Upper lobe of left lung (tissue), 6 donors: Measurements from ENCODE around the gene S1PR4. TPM values are rescaled to one million over a fixed set of nuclear protein-coding genes. Genes with fewer than 3 reads are reported as not detected.

Source experiments
- ATAC-seq, 2 donors: fragments of 200-7000 bp; cut with Tn5 transposase; one replicate each; pipeline ENCODE4 v1.9.1; 2022; ENCODE audit warnings: mild to moderate bottlenecking in 2 of 2, moderate library complexity in 2 of 2; ENCODE audit not compliant: low FRiP score in 2 of 2
- DNase-seq, 2 donors: peaks; one replicate each; pipeline ENCODE4 v3.0.0-alpha.2; 2019 to 2020
- H3K27ac ChIP-seq, 4 donors: fragments of 200-600 bp; sonication (generic); one replicate each; pipeline ENCODE4 v1.5.1; 2016 to 2019
- H3K27me3 ChIP-seq, 4 donors: fragments of 200-600 bp; sonication (generic); one replicate each; pipeline ENCODE4 v1.5.1; 2017 to 2019
- H3K36me3 ChIP-seq, 4 donors: fragments of 200-600 bp; sonication (generic); one replicate each; pipeline ENCODE4 v1.5.1; 2016 to 2019
- H3K4me1 ChIP-seq, 4 donors: fragments of 200-600 bp; sonication (generic); one replicate each; pipeline ENCODE4 v1.5.1; 2018 to 2019
- H3K4me3 ChIP-seq, 4 donors: fragments of 200-600 bp; sonication (generic); one replicate each; pipeline ENCODE4 v1.5.1; 2017 to 2019; ENCODE audit warnings: mild to moderate bottlenecking in 2 of 4, moderate library complexity in 1 of 4
- H3K9me3 ChIP-seq, 4 donors: fragments of 200-600 bp; sonication (generic); one replicate each; pipeline ENCODE4 v1.5.1; 2018 to 2019
- EP300 ChIP-seq, 4 donors: sonication (generic); formaldehyde crosslinking; IDR thresholded peaks; one replicate each; pipeline ENCODE4 v1.5.1; 2017; ENCODE audit warnings: antibody characterized with exemption in 4 of 4, control low read depth in 2 of 4
- POLR2A ChIP-seq, 4 donors: fragments of 450-650 bp; IDR thresholded peaks; one replicate each; pipeline ENCODE4 v1.5.1; 2016 to 2017; ENCODE audit warnings: antibody characterized with exemption in 4 of 4, mild to moderate bottlenecking in 2 of 4
- POLR2AphosphoS5 ChIP-seq, 2 donors: sonication (generic); formaldehyde crosslinking; IDR thresholded peaks; one replicate each; pipeline ENCODE4 v1.5.1; 2017; ENCODE audit warnings: antibody characterized with exemption in 2 of 2
- WGBS, 2 donors: methylation state at CpG; one replicate each; pipeline ENCODE4 v1.1.5; 2017 to 2018; 5-methylcytosine and 5-hydroxymethylcytosine counted together
- total RNA-seq, 6 donors: library from RNA; depleted of rRNA in 4 of 6; stranded (reverse); fragments of >200 nt in 4 of 6; gene quantifications; one replicate each; pipeline versions ENCODE4 v1.1.0 to v1.2.1, GENCODE V29; 2016 to 2021
- TF ChIP-seq, protein P1 (sequence below), 6 experiments: fragments of 450-650 bp in 4 of 6; fragments of 200-600 bp in 2 of 6; sonication (generic) in 2 of 6; IDR thresholded peaks; one replicate each; pipeline ENCODE4 v1.5.1; 2016 to 2019; ENCODE audit warnings: antibody characterized with exemption in 6 of 6
- donor health status: DM: no; HTN: no; CAD: no; lungs with moderate emphysema.
- donor health status: DM: no; HTN: yes; CAD: no; lungs with severe emphysema.

Gene S1PR4
- total RNA-seq = 10 to 100 TPM; 19.1 to 41.6 (median 33.7) TPM

DNA sequence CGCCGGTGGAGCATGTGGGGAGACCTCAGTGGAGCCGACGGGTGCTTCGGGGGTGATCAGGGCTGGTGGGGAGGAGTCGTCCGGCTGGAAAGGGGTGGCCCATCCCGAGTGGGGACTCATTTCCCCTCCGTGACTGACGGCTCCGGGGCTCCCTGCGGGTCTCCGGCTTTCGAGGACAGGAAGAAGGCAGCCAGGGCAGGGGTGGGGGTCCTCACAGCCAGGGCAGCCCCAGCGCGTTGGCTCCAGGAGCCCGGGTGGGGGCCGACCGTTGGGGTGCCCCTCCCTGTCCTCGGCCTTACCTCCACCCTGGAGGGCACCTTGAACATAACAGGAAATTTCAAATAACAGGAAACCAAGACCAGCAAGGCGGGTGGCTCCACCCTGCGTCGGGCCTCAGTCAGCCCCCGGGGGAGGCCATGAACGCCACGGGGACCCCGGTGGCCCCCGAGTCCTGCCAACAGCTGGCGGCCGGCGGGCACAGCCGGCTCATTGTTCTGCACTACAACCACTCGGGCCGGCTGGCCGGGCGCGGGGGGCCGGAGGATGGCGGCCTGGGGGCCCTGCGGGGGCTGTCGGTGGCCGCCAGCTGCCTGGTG is at the start of gene S1PR4:
Gene S1PR4, plus strand, starts transcription at position 393 of the 596 bp plus-strand sequence. Its CDS starts 24 bp downstream, at position 417.
- TF ChIP-seq EP300 (IDR thresholded peaks at IDR 0.05) (no peak), POLR2AphosphoS5 (IDR thresholded peaks at IDR 0.05) (peak; percentile 16 to 25), POLR2A (IDR thresholded peaks at IDR 0.05) (peak in 1 of 4 donors; percentile 74)
- TF ChIP-seq, protein P1, sequence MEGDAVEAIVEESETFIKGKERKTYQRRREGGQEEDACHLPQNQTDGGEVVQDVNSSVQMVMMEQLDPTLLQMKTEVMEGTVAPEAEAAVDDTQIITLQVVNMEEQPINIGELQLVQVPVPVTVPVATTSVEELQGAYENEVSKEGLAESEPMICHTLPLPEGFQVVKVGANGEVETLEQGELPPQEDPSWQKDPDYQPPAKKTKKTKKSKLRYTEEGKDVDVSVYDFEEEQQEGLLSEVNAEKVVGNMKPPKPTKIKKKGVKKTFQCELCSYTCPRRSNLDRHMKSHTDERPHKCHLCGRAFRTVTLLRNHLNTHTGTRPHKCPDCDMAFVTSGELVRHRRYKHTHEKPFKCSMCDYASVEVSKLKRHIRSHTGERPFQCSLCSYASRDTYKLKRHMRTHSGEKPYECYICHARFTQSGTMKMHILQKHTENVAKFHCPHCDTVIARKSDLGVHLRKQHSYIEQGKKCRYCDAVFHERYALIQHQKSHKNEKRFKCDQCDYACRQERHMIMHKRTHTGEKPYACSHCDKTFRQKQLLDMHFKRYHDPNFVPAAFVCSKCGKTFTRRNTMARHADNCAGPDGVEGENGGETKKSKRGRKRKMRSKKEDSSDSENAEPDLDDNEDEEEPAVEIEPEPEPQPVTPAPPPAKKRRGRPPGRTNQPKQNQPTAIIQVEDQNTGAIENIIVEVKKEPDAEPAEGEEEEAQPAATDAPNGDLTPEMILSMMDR (IDR thresholded peaks at IDR 0.05) = peak in 4 of 6 experiments; percentile 22 to 46 (median 35)
- Histone ChIP-seq H3K36me3 (no peaks in the 10 kb centered on the region), H3K27me3 (no peaks in the 10 kb centered on the region), H3K27ac (peak within 1 kb of the TSS; percentile 88 to 97 (median 92)), H3K4me1 (peaks cover 24 to 29% (median 26%) of the 10 kb centered on the region in 4 donors), H3K4me3 (peak within 1 kb of the TSS in 3 of 4 donors; percentile 38 to 50 (median 48)), H3K9me3 (no peaks in the 10 kb centered on the region)
- DNase-seq (peak in 1 of 2 donors; percentile 54), ATAC-seq (peak; percentile 9 to 37)
- 19 to 39% methylated on average over 18 to 23 of the region's 42 CpGs for WGBS, 2 donors

- 4 to 14% methylated on average over 1 of the region's 1 CpG for WGBS, 2 donors
- TF ChIP-seq, protein P1 (IDR thresholded peaks at IDR 0.05) = peak in 5 of 6 experiments; percentile 22 to 70 (median 59)
- TF ChIP-seq EP300 (IDR thresholded peaks at IDR 0.05) = no peak
- DNase-seq (no peak), ATAC-seq (no peak)
- Histone ChIP-seq H3K36me3 (no peaks in the 10 kb centered on the region), H3K9me3 (no peaks in the 10 kb centered on the region), H3K27me3 (no peaks in the 10 kb centered on the region), H3K4me3 (no peak overlapping the region), H3K4me1 (peaks cover 4 to 25% (median 8%) of the 10 kb centered on the region in 4 donors), H3K27ac (no peak overlapping the region)
These were observed 49.5 kb upstream of the S1PR4 start for GRCh38 chr19:3129112-3129511.

GRCh38 chr19:3131168-3131567 is 47.4 kb upstream of the S1PR4 start:
- ATAC-seq (no peak), DNase-seq (peak in 1 of 2 donors; percentile 82)
- peaks cover 4 to 18% (median 8%) of the 10 kb centered on the region in 4 donors for H3K4me1 ChIP-seq
- no peak overlapping the region for H3K27ac ChIP-seq
- H3K36me3 ChIP-seq = no peaks in the 10 kb centered on the region
- H3K9me3 ChIP-seq = no peaks in the 10 kb centered on the region
- WGBS, 2 donors = 94 to 97% methylated on average over 23 to 24 of the region's 24 CpGs
- no peak overlapping the region for H3K4me3 ChIP-seq
- no peak for TF ChIP-seq POLR2AphosphoS5 (IDR thresholded peaks at IDR 0.05)
- no peaks in the 10 kb centered on the region for H3K27me3 ChIP-seq

DNA sequence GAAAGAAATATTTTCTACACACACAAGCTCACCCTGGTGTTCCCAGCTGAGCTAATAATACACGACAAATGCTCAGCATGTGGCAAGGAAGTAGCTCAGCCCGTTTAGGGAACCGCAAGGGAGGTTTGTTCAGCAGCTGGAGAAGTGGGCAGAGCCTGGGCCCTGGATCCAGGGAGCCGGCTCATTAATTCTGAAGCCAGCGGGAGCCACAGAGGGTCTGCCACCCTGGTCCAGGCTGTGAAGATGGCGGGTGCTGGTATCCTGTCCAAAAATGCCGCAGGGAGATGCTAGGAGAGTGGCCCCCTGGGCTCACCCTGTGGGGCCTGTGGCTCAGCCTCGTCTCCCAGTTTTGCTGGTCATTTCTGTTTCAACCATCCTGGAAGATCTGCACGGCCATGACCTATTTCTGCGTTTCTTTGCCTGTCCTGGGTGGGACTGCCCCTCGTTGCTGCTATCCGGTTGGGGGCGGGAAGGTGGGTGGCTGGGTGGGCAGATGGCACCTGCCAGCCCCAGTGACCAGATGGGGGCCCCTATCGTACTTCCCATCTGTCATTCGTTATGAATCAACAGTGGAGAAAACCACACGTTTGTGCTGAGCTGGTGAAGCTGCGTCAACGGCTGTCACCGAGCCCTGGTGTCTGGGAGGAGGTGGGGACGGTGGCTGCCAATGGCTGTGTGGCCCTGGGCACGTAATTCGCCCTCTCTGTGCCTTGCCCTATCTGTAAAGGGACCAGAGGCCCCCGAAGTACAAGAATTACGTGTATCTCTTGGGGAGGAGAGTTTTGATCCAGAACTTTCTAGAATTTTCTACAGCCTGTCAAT is 45.4 kb upstream of the S1PR4 start:
- H3K27ac ChIP-seq = peak overlapping the region; percentile 61 to 84 (median 66)
- no peaks in the 10 kb centered on the region for H3K36me3 ChIP-seq
- 60 to 61% methylated on average over 21 to 24 of the region's 24 CpGs for WGBS, 2 donors
- H3K4me3 ChIP-seq = no peak overlapping the region
- peak; percentile 45 to 71 for ATAC-seq
- H3K4me1 ChIP-seq = peaks cover 13 to 32% (median 21%) of the 10 kb centered on the region in 4 donors
- no peaks in the 10 kb centered on the region for H3K27me3 ChIP-seq
- H3K9me3 ChIP-seq = no peaks in the 10 kb centered on the region
- TF ChIP-seq, protein P1 (IDR thresholded peaks at IDR 0.05) = no peak
- TF ChIP-seq POLR2AphosphoS5 (IDR thresholded peaks at IDR 0.05) = peak; percentile 15 to 22
- peak in 1 of 4 donors; percentile 34 for TF ChIP-seq POLR2A (IDR thresholded peaks at IDR 0.05)
- TF ChIP-seq EP300 (IDR thresholded peaks at IDR 0.05) = peak in 1 of 4 donors; percentile 7
- peak; percentile 52 to 78 for DNase-seq

GRCh38 chr19:3133793-3134116 is 44.8 kb upstream of the S1PR4 start:
- Histone ChIP-seq H3K36me3 (no peaks in the 10 kb centered on the region), H3K27me3 (no peaks in the 10 kb centered on the region), H3K4me3 (no peak overlapping the region), H3K9me3 (no peaks in the 10 kb centered on the region), H3K27ac (peak overlapping the region in 3 of 4 donors; percentile 61 to 84 (median 67)), H3K4me1 (peaks cover 13 to 32% (median 21%) of the 10 kb centered on the region in 4 donors)
- no peak for ATAC-seq
- TF ChIP-seq, protein P1 (IDR thresholded peaks at IDR 0.05) = no peak
- TF ChIP-seq POLR2A (IDR thresholded peaks at IDR 0.05) (no peak), EP300 (IDR thresholded peaks at IDR 0.05) (no peak), POLR2AphosphoS5 (IDR thresholded peaks at IDR 0.05) (no peak)
- 71 to 86% methylated on average over 3 to 4 of the region's 4 CpGs for WGBS, 2 donors
- DNase-seq = no peak
